Parathyroid adenoma (tissue), 2 donors: ENCODE measurements around the gene TP53I13.

Experiments used
- H2AFZ ChIP-seq: fragments of 300-600 bp; sonication (generic); one replicate; pipeline ENCODE4 v1.7.0; 2017; ENCODE audit warnings: antibody characterized with exemption, mild to moderate bottlenecking
- H3K27ac ChIP-seq: fragments of 300-600 bp; sonication (generic); one replicate; pipeline ENCODE4 v1.7.0; 2017
- H3K27me3 ChIP-seq: fragments of 300-600 bp; sonication (generic); one replicate; pipeline ENCODE4 v1.7.0; 2017; ENCODE audit warnings: low read length; ENCODE audit not compliant: control insufficient read depth, insufficient read depth
- H3K36me3 ChIP-seq: fragments of 300-600 bp; sonication (generic); one replicate; pipeline ENCODE4 v1.7.0; 2017; ENCODE audit warnings: low read length; ENCODE audit not compliant: control insufficient read depth, insufficient read depth
- H3K4me1 ChIP-seq: fragments of 300-600 bp; sonication (generic); one replicate; pipeline ENCODE4 v1.7.0; 2017; ENCODE audit warnings: control low read depth
- H3K4me2 ChIP-seq: fragments of 300-600 bp; sonication (generic); one replicate; pipeline ENCODE4 v1.7.0; 2017; ENCODE audit warnings: low read length
- H3K4me3 ChIP-seq: fragments of 300-600 bp; sonication (generic); one replicate; pipeline ENCODE4 v1.7.0; 2017; ENCODE audit warnings: low read depth, low read length
- H3K79me2 ChIP-seq: fragments of 300-600 bp; sonication (generic); one replicate; pipeline ENCODE4 v1.7.0; 2017; ENCODE audit warnings: control low read depth
- H3K9ac ChIP-seq: fragments of 300-600 bp; sonication (generic); one replicate; pipeline ENCODE4 v1.7.0; 2017; ENCODE audit warnings: mild to moderate bottlenecking
- H3K9me3 ChIP-seq: fragments of 300-600 bp; sonication (generic); one replicate; pipeline ENCODE4 v1.7.0; 2017; ENCODE audit warnings: low read length; ENCODE audit not compliant: control insufficient read depth
- TF ChIP-seq, protein P1 (sequence below): fragments of 300-600 bp; sonication (generic); IDR thresholded peaks from one replicate; pipeline ENCODE4 v1.7.0; 2017; ENCODE audit warnings: antibody characterized with exemption, mild to moderate bottlenecking
- donor health status: primary hyperparathyroidism.

Gene TP53I13

DNA sequence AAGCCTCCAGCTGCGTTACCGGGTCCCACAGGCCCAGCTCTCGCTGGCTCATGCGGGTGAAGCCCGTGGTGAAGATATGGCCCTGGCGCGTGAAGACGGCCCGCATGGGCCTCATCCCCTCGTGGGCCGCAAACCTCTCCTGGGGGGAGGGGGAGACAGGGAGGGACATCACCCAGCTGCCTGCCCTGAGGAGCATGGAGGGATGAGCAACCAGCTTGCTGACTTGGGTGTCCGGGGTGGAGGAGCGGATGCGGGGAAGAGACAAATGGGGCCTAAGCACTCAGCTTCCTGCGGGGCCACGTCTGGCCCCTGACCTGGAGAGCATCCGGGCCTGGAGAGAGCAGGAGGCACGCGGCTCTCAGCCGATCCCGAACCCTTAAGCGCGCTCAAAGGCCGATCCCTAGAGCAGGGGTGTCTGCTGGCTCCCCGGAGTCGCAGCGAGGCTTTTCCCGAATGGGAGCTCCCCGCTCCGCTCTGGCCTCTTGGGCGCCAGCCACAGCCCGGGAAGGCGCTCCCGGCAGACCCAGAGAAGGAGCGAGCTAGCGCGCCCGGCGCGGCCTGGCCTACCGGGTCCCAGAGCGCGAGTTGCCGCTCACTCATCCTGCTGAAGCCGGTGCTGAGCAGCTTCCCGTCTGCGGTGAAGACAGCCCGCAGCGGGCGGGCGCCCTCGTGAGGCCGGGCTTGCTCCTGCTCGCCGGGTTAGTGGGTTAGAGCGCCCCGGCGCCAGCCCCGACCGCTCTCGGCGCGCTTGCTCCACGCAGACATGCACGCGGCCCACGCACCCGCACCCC lies 49.2 kb downstream of the TP53I13 start:
- no peaks in the 10 kb centered on the region for H3K27me3 ChIP-seq
- H2AFZ ChIP-seq, result peak overlapping the region; percentile 60
- no peaks in the 10 kb centered on the region for H3K79me2 ChIP-seq
- peak overlapping the region; percentile 60 for H3K4me2 ChIP-seq
- no peak overlapping the region for H3K9ac ChIP-seq
- peak overlapping the region; percentile 30 for H3K4me3 ChIP-seq
- peaks cover 30% of the 10 kb centered on the region for H3K4me1 ChIP-seq
- no peaks in the 10 kb centered on the region for H3K9me3 ChIP-seq
- TF ChIP-seq, protein P1, sequence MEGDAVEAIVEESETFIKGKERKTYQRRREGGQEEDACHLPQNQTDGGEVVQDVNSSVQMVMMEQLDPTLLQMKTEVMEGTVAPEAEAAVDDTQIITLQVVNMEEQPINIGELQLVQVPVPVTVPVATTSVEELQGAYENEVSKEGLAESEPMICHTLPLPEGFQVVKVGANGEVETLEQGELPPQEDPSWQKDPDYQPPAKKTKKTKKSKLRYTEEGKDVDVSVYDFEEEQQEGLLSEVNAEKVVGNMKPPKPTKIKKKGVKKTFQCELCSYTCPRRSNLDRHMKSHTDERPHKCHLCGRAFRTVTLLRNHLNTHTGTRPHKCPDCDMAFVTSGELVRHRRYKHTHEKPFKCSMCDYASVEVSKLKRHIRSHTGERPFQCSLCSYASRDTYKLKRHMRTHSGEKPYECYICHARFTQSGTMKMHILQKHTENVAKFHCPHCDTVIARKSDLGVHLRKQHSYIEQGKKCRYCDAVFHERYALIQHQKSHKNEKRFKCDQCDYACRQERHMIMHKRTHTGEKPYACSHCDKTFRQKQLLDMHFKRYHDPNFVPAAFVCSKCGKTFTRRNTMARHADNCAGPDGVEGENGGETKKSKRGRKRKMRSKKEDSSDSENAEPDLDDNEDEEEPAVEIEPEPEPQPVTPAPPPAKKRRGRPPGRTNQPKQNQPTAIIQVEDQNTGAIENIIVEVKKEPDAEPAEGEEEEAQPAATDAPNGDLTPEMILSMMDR, result peak; percentile 83
- peak overlapping the region; percentile 46 for H3K27ac ChIP-seq
- no peaks in the 10 kb centered on the region for H3K36me3 ChIP-seq

GRCh38 chr17:29618272-29619065 lies 50.0 kb downstream of the TP53I13 start:
- TF ChIP-seq, protein P1, result no peak
- no peak overlapping the region for H3K4me3 ChIP-seq
- H3K9me3 ChIP-seq, result no peaks in the 10 kb centered on the region
- H3K27me3 ChIP-seq, result no peaks in the 10 kb centered on the region
- no peak overlapping the region for H3K27ac ChIP-seq
- peak overlapping the region; percentile 60 for H3K4me2 ChIP-seq
- no peaks in the 10 kb centered on the region for H3K79me2 ChIP-seq
- H3K4me1 ChIP-seq, result peaks cover 36% of the 10 kb centered on the region
- no peaks in the 10 kb centered on the region for H3K36me3 ChIP-seq
- peak overlapping the region; percentile 60 for H2AFZ ChIP-seq
- no peak overlapping the region for H3K9ac ChIP-seq

- H3K9me3 ChIP-seq, result no peaks in the 10 kb centered on the region
- no peak overlapping the region for H3K9ac ChIP-seq
- no peaks in the 10 kb centered on the region for H3K27me3 ChIP-seq
- no peak overlapping the region for H3K4me2 ChIP-seq
- H3K36me3 ChIP-seq, result no peaks in the 10 kb centered on the region
- H3K79me2 ChIP-seq, result no peaks in the 10 kb centered on the region
- H3K4me3 ChIP-seq, result no peak overlapping the region
- H3K27ac ChIP-seq, result peak overlapping the region; percentile 20
- TF ChIP-seq, protein P1, result peak; percentile 45
- peaks cover 40% of the 10 kb centered on the region for H3K4me1 ChIP-seq
- H2AFZ ChIP-seq, result no peak overlapping the region
Measured at GRCh38 chr17:29619251-29619650, 50.8 kb downstream of the TP53I13 start.

- Histone ChIP-seq H3K27me3 (no peaks in the 10 kb centered on the region), H3K4me1 (peaks cover 45% of the 10 kb centered on the region), H3K9me3 (no peaks in the 10 kb centered on the region), H3K36me3 (no peaks in the 10 kb centered on the region), H3K27ac (peak overlapping the region; percentile 20), H3K4me2 (no peak overlapping the region), H3K9ac (no peak overlapping the region), H2AFZ (no peak overlapping the region), H3K4me3 (no peak overlapping the region), H3K79me2 (no peaks in the 10 kb centered on the region)
- TF ChIP-seq, protein P1, result no peak
Measured at GRCh38 chr17:29620271-29620670, 51.8 kb downstream of the TP53I13 start.
